NCI-H1694 (cell line): Measurements from ENCODE around the gene ZNRF1.

Source experiments
- DNase-seq: peaks from one replicate; lab custom pipeline; 2025; lab: John Stamatoyannopoulos, UW

The ZNRF1 gene

GRCh38 chr16:75099738-75100602 lies 101.1 kb downstream of the ZNRF1 start:
- DNase-seq: no peak

- no peak for DNase-seq
Observed at GRCh38 chr16:75100603-75100990, 101.8 kb downstream of the ZNRF1 start.

GRCh38 chr16:75101635-75102034 lies 102.8 kb downstream of the ZNRF1 start:
- DNase-seq: no peak

- no peak for DNase-seq
Observed at GRCh38 chr16:75102595-75102994, 103.8 kb downstream of the ZNRF1 start.

GRCh38 chr16:75103994-75104393 lies 105.2 kb downstream of the ZNRF1 start:
- no peak for DNase-seq

GRCh38 chr16:75104836-75105235 lies 106.0 kb downstream of the ZNRF1 start:
- no peak for DNase-seq

- no peak for DNase-seq
Observed at GRCh38 chr16:75105306-75106061, 106.7 kb downstream of the ZNRF1 start.

GRCh38 chr16:75106351-75107274 lies 107.8 kb downstream of the ZNRF1 start:
- no peak for DNase-seq

- DNase-seq: no peak
Observed at GRCh38 chr16:75107505-75107904, 108.7 kb downstream of the ZNRF1 start.

GRCh38 chr16:75108792-75109731 lies 110.2 kb downstream of the ZNRF1 start:
- no peak for DNase-seq

GRCh38 chr16:75109732-75110243 lies 111.0 kb downstream of the ZNRF1 start:
- DNase-seq: no peak

- DNase-seq: peak; percentile 59
Observed at GRCh38 chr16:75110637-75111513, 112.1 kb downstream of the ZNRF1 start.

GRCh38 chr16:75111514-75111940 lies 112.7 kb downstream of the ZNRF1 start:
- no peak for DNase-seq

GRCh38 chr16:75111961-75112733 lies 113.3 kb downstream of the ZNRF1 start:
- DNase-seq: no peak

- peak; percentile 10 for DNase-seq
Observed at GRCh38 chr16:75112734-75113491, 114.1 kb downstream of the ZNRF1 start.

GRCh38 chr16:75113541-75114121 lies 114.8 kb downstream of the ZNRF1 start:
- DNase-seq: no peak

- no peak for DNase-seq
Observed at GRCh38 chr16:75114179-75114945, 115.5 kb downstream of the ZNRF1 start.
